K562 (cell line): ENCODE measurements around the gene CFAP73.

Experiments used
- BHLHE40 ChIP-seq: IDR thresholded peaks from 2 replicates; pipeline ENCODE4 v1.6.1; 2011; ENCODE audit warnings: low read length, improper control_type of control experiment
- CTCF ChIP-seq, 3 experiments: IDR thresholded peaks in 2 of 3; conservative IDR thresholded peaks in 1 of 3; 2 replicates each; pipeline ENCODE4 v1.5.1; 2011 to 2012; ENCODE audit warnings: low read length in 3 of 3, mild to moderate bottlenecking in 3 of 3, control low read depth in 2 of 3, improper control_type of control experiment in 1 of 3, inconsistent platforms in 1 of 3, low read depth in 1 of 3, mixed read lengths in 1 of 3, moderate library complexity in 1 of 3; ENCODE audit not compliant: insufficient read depth in 2 of 3
- KDM1A ChIP-seq, 2 experiments: fragments of 450-650 bp; IDR thresholded peaks; 2 replicates each; pipeline ENCODE4 v1.6.1; 2016; ENCODE audit warnings: mild to moderate bottlenecking in 2 of 2
- MAFK ChIP-seq: IDR thresholded peaks from 2 replicates; pipeline ENCODE4 v1.6.1; 2011; ENCODE audit warnings: low read length, improper control_type of control experiment
- NFIC ChIP-seq: fragments of 450-650 bp; IDR thresholded peaks from 2 replicates; pipeline ENCODE4 v1.6.1; 2017; ENCODE audit warnings: mild to moderate bottlenecking, inconsistent platforms
- NFXL1 ChIP-seq: fragments of 450-650 bp; formaldehyde crosslinking; IDR thresholded peaks from 2 replicates; pipeline ENCODE4 v1.4.0; 2021; ENCODE audit warnings: mild to moderate bottlenecking
- PCBP1 ChIP-seq: fragments of 200-400 bp; formaldehyde crosslinking; IDR thresholded peaks from 2 replicates; pipeline ENCODE4 v1.6.1; 2018; ENCODE audit warnings: mild to moderate bottlenecking, low read depth, low read length; ENCODE audit not compliant: poor library complexity, severe bottlenecking
- PKNOX1 ChIP-seq: fragments of 450-650 bp; IDR thresholded peaks from 2 replicates; pipeline ENCODE4 v1.6.1; 2016
- TEAD4 ChIP-seq, 2 experiments: sonication (generic) in 1 of 2; formaldehyde crosslinking in 1 of 2; IDR thresholded peaks; 2 replicates each; pipeline versions ENCODE4 v1.6.1 to v1.8.0; 2012 to 2022; ENCODE audit warnings: borderline replicate concordance in 1 of 2, inconsistent platforms in 1 of 2, low read length in 1 of 2, mild to moderate bottlenecking in 1 of 2, missing genetic modification reagents in 1 of 2
- ZKSCAN1 ChIP-seq: fragments of 150-350 bp; IDR thresholded peaks from 2 replicates; pipeline ENCODE4 v1.6.1; 2016; ENCODE audit warnings: low read depth, low read length
- TF ChIP-seq, protein P1 (sequence below), 3 experiments: fragments of 200-800 bp in 1 of 3; fragments of 250-450 bp in 1 of 3; fragments of 450-650 bp in 1 of 3; sonication (Bioruptor Pico) in 1 of 3; sonication (Bioruptor generic) in 1 of 3; formaldehyde crosslinking in 1 of 3; IDR thresholded peaks; 2 replicates each; pipeline versions ENCODE4 v1.6.1 to v1.8.0; 2016 to 2022; ENCODE audit warnings: mild to moderate bottlenecking in 2 of 3, missing genetic modification characterization in 2 of 3, missing compliant biosample characterization in 1 of 3, moderate library complexity in 1 of 3
- TF ChIP-seq, protein P2 (sequence below): fragments of 250-450 bp; sonication (Bioruptor Pico); IDR thresholded peaks from 2 replicates; pipeline ENCODE4 v1.5.0; 2021; ENCODE audit warnings: mild to moderate bottlenecking, borderline replicate concordance

DNA sequence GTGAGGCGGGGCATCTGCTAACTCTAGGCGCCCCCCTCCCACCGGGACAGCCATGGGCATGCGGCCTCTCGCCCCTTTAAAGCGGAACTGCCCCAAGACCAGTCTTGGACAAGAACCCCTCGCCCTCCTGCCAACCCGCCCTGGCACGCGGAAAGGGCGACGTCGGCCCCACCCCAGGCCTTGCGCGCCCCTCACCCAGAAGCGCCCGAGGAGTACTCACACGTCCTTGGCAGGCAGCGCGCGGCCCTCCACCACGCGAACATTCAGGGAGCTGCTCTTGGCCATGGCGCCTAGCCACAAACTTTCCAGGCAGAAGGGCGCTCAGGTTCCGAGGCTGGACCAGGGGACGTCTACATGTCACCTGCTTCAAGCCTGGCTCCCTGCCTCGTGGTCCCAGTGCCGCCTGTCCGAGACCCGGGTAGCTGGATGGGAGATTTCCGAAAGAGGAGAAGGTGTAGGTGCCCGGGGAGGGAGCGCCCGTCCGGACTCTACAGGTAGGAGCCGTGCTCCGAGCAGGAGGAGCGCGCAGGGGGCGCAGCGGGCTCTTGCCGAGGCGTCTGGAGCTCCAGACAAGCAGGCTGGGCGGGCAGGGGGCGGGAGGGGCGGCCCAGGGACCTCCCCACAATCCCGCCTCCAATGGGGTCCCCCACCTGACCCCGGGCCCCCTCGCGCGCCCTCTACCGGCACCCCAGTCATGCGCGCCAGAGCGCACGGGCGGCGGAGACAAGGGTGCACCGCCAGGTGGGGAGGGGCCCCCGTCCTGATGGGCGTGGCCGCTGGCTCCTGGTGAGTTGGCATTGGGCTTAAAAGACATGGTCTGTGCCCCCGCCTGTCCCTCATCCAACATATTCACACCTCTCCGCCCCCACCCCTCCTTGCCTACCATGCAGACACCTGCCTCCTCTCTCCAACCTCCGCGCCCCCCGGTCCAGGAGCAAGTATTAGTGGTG, 14.1 kb upstream of the CFAP73 start, which contains the start of gene RASAL1:
- TF ChIP-seq BHLHE40 (no peak), ZKSCAN1 (no peak), PKNOX1 (no peak; the same call in 1 of the 2 replicates), CTCF (IDR thresholded peaks at IDR 0.05 in 2 of 3, conservative IDR thresholded peaks at IDR 0.05 in 1 of 3; ENCODE audit: insufficient read depth in 2 of 3, low read depth in 1 of 3, low read length in 3 of 3) (peak; percentile 51 to 87 (median 58); a peak in 5 of 6 replicates), PCBP1 (no peak), MAFK (no peak), KDM1A (IDR thresholded peaks at IDR 0.05) (no peak), NFXL1 (no peak), TEAD4 (IDR thresholded peaks at IDR 0.05; ENCODE audit: low read length) (no peak), TEAD4 (CRISPR knock-in tag; IDR thresholded peaks at IDR 0.05; ENCODE audit: borderline replicate concordance) (no peak), NFIC (no peak)
- TF ChIP-seq, protein P1, sequence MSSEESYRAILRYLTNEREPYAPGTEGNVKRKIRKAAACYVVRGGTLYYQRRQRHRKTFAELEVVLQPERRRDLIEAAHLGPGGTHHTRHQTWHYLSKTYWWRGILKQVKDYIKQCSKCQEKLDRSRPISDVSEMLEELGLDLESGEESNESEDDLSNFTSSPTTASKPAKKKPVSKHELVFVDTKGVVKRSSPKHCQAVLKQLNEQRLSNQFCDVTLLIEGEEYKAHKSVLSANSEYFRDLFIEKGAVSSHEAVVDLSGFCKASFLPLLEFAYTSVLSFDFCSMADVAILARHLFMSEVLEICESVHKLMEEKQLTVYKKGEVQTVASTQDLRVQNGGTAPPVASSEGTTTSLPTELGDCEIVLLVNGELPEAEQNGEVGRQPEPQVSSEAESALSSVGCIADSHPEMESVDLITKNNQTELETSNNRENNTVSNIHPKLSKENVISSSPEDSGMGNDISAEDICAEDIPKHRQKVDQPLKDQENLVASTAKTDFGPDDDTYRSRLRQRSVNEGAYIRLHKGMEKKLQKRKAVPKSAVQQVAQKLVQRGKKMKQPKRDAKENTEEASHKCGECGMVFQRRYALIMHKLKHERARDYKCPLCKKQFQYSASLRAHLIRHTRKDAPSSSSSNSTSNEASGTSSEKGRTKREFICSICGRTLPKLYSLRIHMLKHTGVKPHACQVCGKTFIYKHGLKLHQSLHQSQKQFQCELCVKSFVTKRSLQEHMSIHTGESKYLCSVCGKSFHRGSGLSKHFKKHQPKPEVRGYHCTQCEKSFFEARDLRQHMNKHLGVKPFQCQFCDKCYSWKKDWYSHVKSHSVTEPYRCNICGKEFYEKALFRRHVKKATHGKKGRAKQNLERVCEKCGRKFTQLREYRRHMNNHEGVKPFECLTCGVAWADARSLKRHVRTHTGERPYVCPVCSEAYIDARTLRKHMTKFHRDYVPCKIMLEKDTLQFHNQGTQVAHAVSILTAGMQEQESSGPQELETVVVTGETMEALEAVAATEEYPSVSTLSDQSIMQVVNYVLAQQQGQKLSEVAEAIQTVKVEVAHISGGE (CRISPR knock-in tag; IDR thresholded peaks at IDR 0.05), result no peak
- TF ChIP-seq, protein P2, sequence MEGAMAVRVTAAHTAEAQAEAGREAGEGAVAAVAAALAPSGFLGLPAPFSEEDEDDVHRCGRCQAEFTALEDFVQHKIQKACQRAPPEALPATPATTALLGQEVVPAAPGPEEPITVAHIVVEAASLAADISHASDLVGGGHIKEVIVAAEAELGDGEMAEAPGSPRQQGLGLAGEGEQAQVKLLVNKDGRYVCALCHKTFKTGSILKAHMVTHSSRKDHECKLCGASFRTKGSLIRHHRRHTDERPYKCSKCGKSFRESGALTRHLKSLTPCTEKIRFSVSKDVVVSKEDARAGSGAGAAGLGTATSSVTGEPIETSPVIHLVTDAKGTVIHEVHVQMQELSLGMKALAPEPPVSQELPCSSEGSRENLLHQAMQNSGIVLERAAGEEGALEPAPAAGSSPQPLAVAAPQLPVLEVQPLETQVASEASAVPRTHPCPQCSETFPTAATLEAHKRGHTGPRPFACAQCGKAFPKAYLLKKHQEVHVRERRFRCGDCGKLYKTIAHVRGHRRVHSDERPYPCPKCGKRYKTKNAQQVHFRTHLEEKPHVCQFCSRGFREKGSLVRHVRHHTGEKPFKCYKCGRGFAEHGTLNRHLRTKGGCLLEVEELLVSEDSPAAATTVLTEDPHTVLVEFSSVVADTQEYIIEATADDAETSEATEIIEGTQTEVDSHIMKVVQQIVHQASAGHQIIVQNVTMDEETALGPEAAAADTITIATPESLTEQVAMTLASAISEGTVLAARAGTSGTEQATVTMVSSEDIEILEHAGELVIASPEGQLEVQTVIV (CRISPR knock-in tag), result no peak
